Cardiac septum (tissue), 1 donor: ENCODE results near the gene GNG10. TPM values are rescaled to one million over a fixed set of nuclear protein-coding genes. Genes with fewer than 3 reads are reported as not detected.
"Not testable (repeated sequence)": the region's sequence is repeated elsewhere in the genome, so short reads cannot be mapped to it uniquely, and the experiment has no call there.

Experiments used
- DNase-seq: peaks from one replicate; pipeline ENCODE4 v3.0.0-alpha.2; 2020; ENCODE audit warnings: low spot score
- intact Hi-C: fragments of 100-400 bp; cut with DNase I; formaldehyde crosslinking; loops from one replicate; pipeline ENCODE4 v1.14.0; 2022
- long read RNA-seq: library from polyadenylated mRNA; unstranded; transcript quantifications from one replicate; pipeline ENCODE4 v2.0.0, GENCODE V29; 2021
- total RNA-seq: library from RNA; stranded (reverse); fragmentation: NEBNext Ultra II Directional; extraction: Animal tissue kit (Norgen Biotek cat#: 25700); gene quantifications from one replicate; pipeline ENCODE4 v1.2.1, GENCODE V29; 2021
- donor health status: DM: no; HTN: no; CAD: no.

The GNG10 gene
- 36.4 TPM for total RNA-seq
- long read RNA-seq, transcript GNG10-201 (3 exons, 1,491 nt), result major isoform, 34 of 38 reads
- long read RNA-seq, partial matches to known transcripts, result 0 of 38 reads
- long read RNA-seq, other reads (novel, unspliced or antisense), result 4 of 38 reads

- DNase-seq, result peak; percentile 84
- intact Hi-C loops, result loop anchor here (2.0 kb wide), 1 partner anchor 30 kb away; the partner anchor contains the start of gene DNAJC25
Measured at GRCh38 chr9:111661150-111661801, at the start of gene GNG10. GNG10 (plus strand) TSS chr9:111661605; CDS start chr9:111661635, 30 bp downstream.

DNA sequence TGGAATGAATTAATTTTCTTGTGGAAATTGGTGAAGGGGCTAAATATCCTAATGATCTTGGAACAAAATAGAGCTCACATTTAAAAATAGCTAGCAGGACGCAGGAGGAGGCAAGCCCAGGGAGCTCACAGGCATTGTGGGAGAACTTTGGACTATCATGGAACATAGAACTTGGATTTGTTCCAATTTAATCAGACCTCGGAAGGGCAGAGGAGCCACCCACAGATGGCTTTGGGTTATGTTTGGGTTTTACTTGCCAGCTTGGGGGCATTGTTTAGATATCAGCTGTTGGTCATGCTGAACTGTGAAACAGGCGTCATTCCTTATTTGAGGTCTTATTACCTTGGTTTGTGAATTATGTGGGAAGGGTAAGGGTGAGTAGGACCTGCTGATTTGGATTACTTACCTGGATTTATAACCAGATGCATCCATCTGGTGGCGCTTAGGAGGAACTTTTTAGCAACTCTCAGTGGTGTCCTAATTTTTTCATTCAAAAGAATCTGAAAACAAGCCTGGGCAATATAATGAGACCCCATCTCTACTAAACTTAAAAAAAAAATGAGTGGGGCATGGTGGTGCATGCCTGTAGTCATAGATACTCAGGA, 47.9 kb upstream of the GNG10 start:
- intact Hi-C loops, result no loop called here
- no peak for DNase-seq

GRCh38 chr9:111615928-111616327, 45.5 kb upstream of the GNG10 start:
- intact Hi-C loops, result no loop called here
- DNase-seq, result no peak

DNA sequence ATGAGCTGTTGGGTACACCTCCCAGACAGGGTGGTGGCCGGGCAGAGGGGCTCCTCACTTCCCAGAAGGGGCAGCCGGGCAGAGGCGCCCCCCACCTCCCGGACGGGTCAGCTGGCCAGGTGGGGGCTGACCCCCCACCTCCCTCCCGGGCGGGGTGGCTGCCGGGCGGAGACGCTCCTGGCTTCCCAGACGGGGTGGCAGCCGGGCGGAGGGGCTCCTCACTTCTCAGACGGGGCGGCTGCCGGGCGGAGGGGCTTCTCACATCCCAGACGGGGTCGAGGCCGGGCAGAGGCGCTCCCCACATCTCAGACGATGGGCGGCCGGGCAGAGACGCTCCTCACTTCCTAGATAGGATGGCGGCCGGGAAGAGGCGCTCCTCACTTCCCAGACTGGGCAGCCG, 44.1 kb upstream of the GNG10 start:
- intact Hi-C loops, DNase-seq: not testable (repeated sequence)

- no peak for DNase-seq
Measured at GRCh38 chr9:111621895-111622480, 39.4 kb upstream of the GNG10 start.

DNA sequence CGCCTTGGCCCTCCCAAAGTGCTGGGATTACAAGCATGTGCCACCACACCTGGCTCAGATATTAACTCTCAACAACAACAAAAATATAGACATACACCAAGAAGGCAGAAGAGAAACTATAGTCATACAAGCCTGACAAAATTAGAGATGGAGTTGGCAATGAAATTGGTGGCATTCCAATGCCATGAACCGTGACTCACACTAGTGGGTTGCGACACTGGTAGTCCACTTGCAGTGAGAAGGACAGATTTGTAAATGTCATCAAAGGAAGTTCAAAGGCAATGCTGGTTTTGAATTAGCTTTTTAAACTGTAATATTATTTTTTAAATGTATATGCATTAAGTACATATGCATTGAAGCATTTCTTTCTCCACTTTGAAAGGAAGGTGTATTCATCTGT, 38.8 kb upstream of the GNG10 start:
- intact Hi-C loops, result no loop called here
- DNase-seq, result no peak

More at GRCh38 chr9:111621895-111622480, 39.4 kb upstream of the GNG10 start:
- intact Hi-C loops, result no loop called here

- intact Hi-C loops, result no loop called here
- DNase-seq, result no peak
Measured at GRCh38 chr9:111627260-111627963, 34.0 kb upstream of the GNG10 start.

DNA sequence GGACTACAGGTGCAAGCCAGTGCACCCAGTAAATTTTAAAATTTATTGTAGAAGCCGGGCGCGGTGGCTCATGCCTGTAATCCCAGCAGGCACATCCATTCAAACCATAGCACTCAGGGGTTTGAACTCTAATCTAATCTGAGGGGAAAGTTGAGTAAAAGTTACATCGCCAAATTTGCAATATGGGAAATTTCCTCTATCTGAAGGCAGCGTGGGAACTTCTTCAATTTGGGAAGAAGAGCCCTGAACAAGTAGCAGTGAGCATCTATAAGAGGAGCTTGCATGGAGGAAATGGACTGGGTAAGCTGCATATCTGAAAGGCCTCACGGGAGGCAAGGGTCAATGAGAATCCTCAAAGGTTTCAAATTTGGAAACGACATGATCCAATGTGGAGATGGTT, 33.0 kb upstream of the GNG10 start:
- intact Hi-C loops, result no loop called here
- DNase-seq, result no peak

DNA sequence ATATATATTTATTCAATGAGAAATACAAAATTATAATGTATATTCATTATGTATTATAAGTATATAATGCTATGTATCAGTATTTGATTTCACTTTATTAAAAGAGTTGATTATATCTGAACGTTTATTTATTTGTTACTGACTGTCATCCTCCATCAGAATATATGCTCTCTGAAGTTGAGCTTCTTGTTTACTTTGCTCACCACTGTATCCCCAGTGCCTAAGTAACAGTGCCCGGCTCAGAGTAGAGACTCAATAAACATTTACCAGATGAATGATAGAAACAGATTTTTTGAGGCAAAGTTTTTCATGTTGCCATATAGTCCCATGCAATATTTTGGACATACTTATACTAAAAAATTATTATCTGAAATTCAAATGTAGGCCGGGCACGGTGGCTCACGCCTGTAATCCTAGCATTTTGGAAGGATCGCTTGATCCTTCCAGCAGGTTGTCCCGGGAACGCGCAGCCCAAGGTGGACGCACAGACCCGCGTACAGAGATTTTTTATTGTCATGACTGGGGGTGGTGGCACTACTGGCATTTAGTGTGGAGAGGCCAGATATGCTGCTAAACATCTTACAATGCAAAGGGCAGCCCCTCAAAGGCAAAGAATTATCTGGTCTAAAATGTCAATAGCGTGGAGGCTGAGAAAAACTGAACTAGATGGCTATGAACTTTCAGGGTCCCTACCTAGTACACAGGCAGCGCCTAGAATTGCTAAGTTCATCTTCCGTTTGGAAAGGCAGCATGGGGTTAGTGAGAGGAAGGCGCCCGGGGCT, 31.0 kb upstream of the GNG10 start:
- no peak for DNase-seq
- intact Hi-C loops, result loop anchor here (2.0 kb wide), 2 partner anchors 30 to 32 kb away; partner anchors contain the start of genes GNG10 and PTGR1

GRCh38 chr9:111630964-111631213, 30.5 kb upstream of the GNG10 start:
- intact Hi-C loops, result loop anchor here (2.0 kb wide), 2 partner anchors 30 to 32 kb away; partner anchors contain the start of genes GNG10 and PTGR1
- DNase-seq, result no peak

GRCh38 chr9:111631214-111631971, 30.0 kb upstream of the GNG10 start, which contains the start of gene DNAJC25:
DNAJC25 (plus strand) TSS chr9:111631334; CDS start chr9:111631408, 74 bp downstream.
- peak; percentile 99 for DNase-seq
- intact Hi-C loops, result loop anchor here (2.0 kb wide), 2 partner anchors 29 to 33 kb away; partner anchors contain the start of genes GNG10 and PTGR1

DNA sequence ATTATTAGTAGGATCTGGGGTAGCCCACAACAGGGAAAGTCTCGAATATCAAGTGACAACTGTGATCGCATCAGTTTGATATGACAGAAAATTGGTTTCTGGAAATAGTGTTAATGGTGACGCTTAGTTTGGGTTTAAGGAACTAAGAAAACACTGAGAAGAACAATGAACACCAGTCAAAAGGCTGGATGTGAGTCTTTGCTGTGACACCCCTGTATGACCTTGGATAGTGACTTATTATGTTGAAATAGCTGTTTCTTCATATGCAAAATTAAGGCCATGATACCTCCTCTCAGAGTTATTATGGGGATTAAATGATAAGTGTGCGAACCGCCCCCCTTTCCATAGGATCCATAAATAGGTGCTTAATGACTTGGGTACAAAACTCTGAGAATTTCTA, 29.3 kb upstream of the GNG10 start:
- intact Hi-C loops, result no loop called here
- no peak for DNase-seq

- DNase-seq, result no peak
- intact Hi-C loops, result no loop called here
Measured at GRCh38 chr9:111632695-111633388, 28.6 kb upstream of the GNG10 start.

GRCh38 chr9:111633389-111633736, 28.0 kb upstream of the GNG10 start:
- intact Hi-C loops, result no loop called here

GRCh38 chr9:111634860-111635259, 26.5 kb upstream of the GNG10 start:
- no peak for DNase-seq
- intact Hi-C loops, result no loop called here

More at GRCh38 chr9:111633389-111633736, 28.0 kb upstream of the GNG10 start:
- DNase-seq, result no peak

DNA sequence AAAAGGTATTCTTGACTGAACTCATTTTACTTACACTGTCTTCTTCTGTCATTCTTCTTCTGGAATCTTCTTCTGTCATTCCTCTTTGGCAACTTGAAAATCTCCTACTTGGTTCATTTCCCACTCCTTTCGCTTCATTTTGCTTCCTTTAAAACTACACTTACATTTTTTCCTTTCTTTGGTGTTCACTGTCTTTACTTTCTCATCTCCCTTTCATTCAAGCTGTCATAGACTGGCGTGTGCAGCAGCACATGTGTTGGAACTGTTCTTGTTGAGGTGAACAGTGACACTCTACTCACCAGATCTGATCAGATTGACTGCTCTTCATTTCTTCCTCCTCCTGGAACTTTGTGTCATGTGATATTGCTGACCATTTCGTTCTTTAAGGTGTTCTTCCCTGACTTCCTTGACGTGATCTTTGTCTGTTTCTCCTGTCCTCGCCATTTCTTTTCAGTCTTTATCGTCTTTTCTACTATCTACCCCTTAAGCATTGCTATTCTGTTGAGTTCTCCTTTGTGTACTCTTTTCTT, 23.9 kb upstream of the GNG10 start:
- no peak for DNase-seq
- intact Hi-C loops, result no loop called here

GRCh38 chr9:111644195-111644772, 17.1 kb upstream of the GNG10 start:
- intact Hi-C loops, result no loop called here
- no peak for DNase-seq
